HEK293 (cell line): ENCODE results near the gene KATNAL1.

Experiments used
- CTCF ChIA-PET: fragments of 350-600 bp; formaldehyde crosslinking; extraction: SDS; loops from one replicate; lab custom pipeline; 2021; ENCODE audit warnings: antibody characterized with exemption; lab: Yijun Ruan, JAX
- POLR2A ChIA-PET: fragments of 300-600 bp; formaldehyde crosslinking; extraction: SDS; loops from one replicate; lab custom pipeline; 2020; ENCODE audit warnings: antibody characterized with exemption, inconsistent platforms; lab: Yijun Ruan, JAX
- H3K27ac ChIP-seq: fragments of 200-500 bp; sonication (Bioruptor generic); 2 replicates; pipeline ENCODE4 v1.5.1; 2014; ENCODE audit warnings: low read depth, low read length, control low read depth, inconsistent platforms; ENCODE audit errors: extremely low read depth
- H3K36me3 ChIP-seq, 2 experiments: fragments of 200-500 bp in 1 of 2; sonication (Bioruptor generic) in 1 of 2; 1 replicate in 1 of 2; 2 replicates in 1 of 2; pipeline ENCODE4 v1.5.1; 2014 to 2017; ENCODE audit warnings: inconsistent platforms in 2 of 2, low read length in 2 of 2; ENCODE audit not compliant: control insufficient read depth in 2 of 2, insufficient read depth in 1 of 2
- H3K4me1 ChIP-seq: fragments of 200-500 bp; sonication (Bioruptor generic); 2 replicates; pipeline ENCODE4 v1.5.1; 2014; ENCODE audit warnings: mild to moderate bottlenecking, low read length, inconsistent platforms; ENCODE audit not compliant: control insufficient read depth, insufficient read depth
- H3K4me3 ChIP-seq: 2 replicates; pipeline ENCODE4 v1.5.1; 2011; ENCODE audit warnings: low read depth, mild to moderate bottlenecking, control low read depth, low read length, moderate library complexity
- H3K9me3 ChIP-seq: fragments of 200-500 bp; sonication (Bioruptor generic); 2 replicates; pipeline ENCODE4 v1.5.1; 2014; ENCODE audit warnings: low read depth, low read length, inconsistent platforms; ENCODE audit not compliant: control insufficient read depth, insufficient read depth
- HOXA7 ChIP-seq: sonication (generic); formaldehyde crosslinking; IDR thresholded peaks from 2 replicates; pipeline ENCODE4 v1.8.1; 2022; ENCODE audit warnings: missing genetic modification reagents, borderline replicate concordance
- KLF7 ChIP-seq: fragments of 450-650 bp; formaldehyde crosslinking; IDR thresholded peaks from 2 replicates; pipeline ENCODE4 v1.5.1; 2016; ENCODE audit warnings: missing biosample characterization, missing genetic modification characterization, borderline replicate concordance
- KLF8 ChIP-seq: fragments of 450-650 bp; formaldehyde crosslinking; IDR thresholded peaks from 2 replicates; pipeline ENCODE4 v1.5.1; 2016; ENCODE audit warnings: missing biosample characterization, missing genetic modification characterization
- OSR2 ChIP-seq: fragments of 450-650 bp; formaldehyde crosslinking; IDR thresholded peaks from 2 replicates; pipeline ENCODE4 v1.5.1; 2016; ENCODE audit warnings: missing biosample characterization, missing genetic modification characterization
- SP2 ChIP-seq: fragments of 450-650 bp; formaldehyde crosslinking; IDR thresholded peaks from 2 replicates; pipeline ENCODE4 v1.5.1; 2016; ENCODE audit warnings: missing biosample characterization, missing genetic modification characterization
- ZNF239 ChIP-seq: fragments of 450-650 bp; formaldehyde crosslinking; IDR thresholded peaks from 2 replicates; pipeline ENCODE4 v1.5.1; 2016; ENCODE audit warnings: missing biosample characterization, missing genetic modification characterization
- ZNF341 ChIP-seq: fragments of 450-650 bp; formaldehyde crosslinking; IDR thresholded peaks from 2 replicates; pipeline ENCODE4; 2016; ENCODE audit warnings: low read depth, missing biosample characterization, missing genetic modification characterization
- ZNF48 ChIP-seq: fragments of 450-650 bp; formaldehyde crosslinking; IDR thresholded peaks from 2 replicates; pipeline ENCODE4 v1.5.1; 2016; ENCODE audit warnings: missing biosample characterization, missing genetic modification characterization
- ZNF561 ChIP-seq: fragments of 450-650 bp; IDR thresholded peaks from 2 replicates; pipeline ENCODE4 v1.5.1; 2018; ENCODE audit warnings: missing biosample characterization, missing genetic modification characterization, borderline replicate concordance
- ZNF623 ChIP-seq: fragments of 450-650 bp; formaldehyde crosslinking; IDR thresholded peaks from 2 replicates; pipeline ENCODE4 v1.5.1; 2016; ENCODE audit warnings: missing biosample characterization, missing genetic modification characterization
- ZNF658 ChIP-seq: fragments of 450-650 bp; formaldehyde crosslinking; IDR thresholded peaks from 2 replicates; pipeline ENCODE4; 2016; ENCODE audit warnings: missing biosample characterization, missing genetic modification characterization
- ZNF664 ChIP-seq: fragments of 450-650 bp; formaldehyde crosslinking; IDR thresholded peaks from 2 replicates; pipeline ENCODE4 v1.5.1; 2016; ENCODE audit warnings: missing biosample characterization, missing genetic modification characterization
- ZNF791 ChIP-seq: fragments of 450-650 bp; formaldehyde crosslinking; IDR thresholded peaks from 2 replicates; pipeline ENCODE4 v1.5.1; 2016; ENCODE audit warnings: missing biosample characterization, missing genetic modification characterization
- TF ChIP-seq, protein P1 (sequence below): fragments of 450-650 bp; formaldehyde crosslinking; IDR thresholded peaks from 2 replicates; pipeline ENCODE4 v1.5.1; 2016; ENCODE audit warnings: missing biosample characterization, missing genetic modification characterization, low read depth
- TF ChIP-seq, protein P2 (sequence below): fragments of 450-650 bp; formaldehyde crosslinking; IDR thresholded peaks from 2 replicates; pipeline ENCODE4 v1.5.1; 2016; ENCODE audit warnings: missing biosample characterization, missing genetic modification characterization, low read depth
- TF ChIP-seq, protein P3 (sequence below): fragments of 450-650 bp; formaldehyde crosslinking; IDR thresholded peaks from 2 replicates; pipeline ENCODE4 v1.5.1; 2016; ENCODE audit warnings: missing biosample characterization, missing genetic modification characterization
- TF ChIP-seq, protein P4 (sequence below): fragments of 450-650 bp; formaldehyde crosslinking; conservative IDR thresholded peaks from 2 replicates; pipeline ENCODE4 v1.5.1; 2016; ENCODE audit warnings: low read depth, missing biosample characterization, missing genetic modification characterization
- TF ChIP-seq, protein P5 (sequence below): fragments of 450-650 bp; formaldehyde crosslinking; IDR thresholded peaks from 2 replicates; pipeline ENCODE4 v1.5.1; 2016; ENCODE audit warnings: missing biosample characterization, missing genetic modification characterization
- TF ChIP-seq, protein P6 (sequence below): fragments of 450-650 bp; formaldehyde crosslinking; IDR thresholded peaks from 2 replicates; pipeline ENCODE4 v1.5.1; 2016; ENCODE audit warnings: missing biosample characterization, missing genetic modification characterization

KATNAL1 gene

DNA sequence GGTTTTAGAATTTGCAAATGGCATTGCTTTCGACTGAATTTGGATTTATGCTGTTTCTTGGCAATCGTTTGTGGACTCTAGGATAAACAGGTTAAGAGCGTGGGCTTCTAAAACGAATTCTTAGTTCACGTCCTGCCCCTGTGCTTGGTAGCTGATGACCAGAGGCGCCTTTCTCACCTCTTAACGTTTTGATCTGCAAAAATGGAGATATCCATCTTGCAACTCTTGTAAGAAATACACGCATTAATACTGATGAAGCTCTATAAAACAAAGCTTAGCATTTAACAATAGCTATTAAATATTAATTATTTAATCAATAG lies 580 bp upstream of the KATNAL1 start:
- POLR2A ChIA-PET, result interaction anchor here (2.0 kb wide), 2 partner anchors 158 to 176 kb away, joined by 5 to 8 read pairs; partner anchors contain the start of gene HMGB1
- TF ChIP-seq SP2 (tag by site-specific recombination) (no peak), ZNF561 (tag by site-specific recombination) (no peak), ZNF623 (tag by site-specific recombination) (no peak), ZNF791 (tag by site-specific recombination) (no peak), ZNF48 (tag by site-specific recombination) (no peak), ZNF664 (no peak)
- TF ChIP-seq, protein P1, sequence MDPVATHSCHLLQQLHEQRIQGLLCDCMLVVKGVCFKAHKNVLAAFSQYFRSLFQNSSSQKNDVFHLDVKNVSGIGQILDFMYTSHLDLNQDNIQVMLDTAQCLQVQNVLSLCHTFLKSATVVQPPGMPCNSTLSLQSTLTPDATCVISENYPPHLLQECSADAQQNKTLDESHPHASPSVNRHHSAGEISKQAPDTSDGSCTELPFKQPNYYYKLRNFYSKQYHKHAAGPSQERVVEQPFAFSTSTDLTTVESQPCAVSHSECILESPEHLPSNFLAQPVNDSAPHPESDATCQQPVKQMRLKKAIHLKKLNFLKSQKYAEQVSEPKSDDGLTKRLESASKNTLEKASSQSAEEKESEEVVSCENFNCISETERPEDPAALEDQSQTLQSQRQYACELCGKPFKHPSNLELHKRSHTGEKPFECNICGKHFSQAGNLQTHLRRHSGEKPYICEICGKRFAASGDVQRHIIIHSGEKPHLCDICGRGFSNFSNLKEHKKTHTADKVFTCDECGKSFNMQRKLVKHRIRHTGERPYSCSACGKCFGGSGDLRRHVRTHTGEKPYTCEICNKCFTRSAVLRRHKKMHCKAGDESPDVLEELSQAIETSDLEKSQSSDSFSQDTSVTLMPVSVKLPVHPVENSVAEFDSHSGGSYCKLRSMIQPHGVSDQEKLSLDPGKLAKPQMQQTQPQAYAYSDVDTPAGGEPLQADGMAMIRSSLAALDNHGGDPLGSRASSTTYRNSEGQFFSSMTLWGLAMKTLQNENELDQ (tag by site-specific recombination), result no peak
- TF ChIP-seq, protein P2, sequence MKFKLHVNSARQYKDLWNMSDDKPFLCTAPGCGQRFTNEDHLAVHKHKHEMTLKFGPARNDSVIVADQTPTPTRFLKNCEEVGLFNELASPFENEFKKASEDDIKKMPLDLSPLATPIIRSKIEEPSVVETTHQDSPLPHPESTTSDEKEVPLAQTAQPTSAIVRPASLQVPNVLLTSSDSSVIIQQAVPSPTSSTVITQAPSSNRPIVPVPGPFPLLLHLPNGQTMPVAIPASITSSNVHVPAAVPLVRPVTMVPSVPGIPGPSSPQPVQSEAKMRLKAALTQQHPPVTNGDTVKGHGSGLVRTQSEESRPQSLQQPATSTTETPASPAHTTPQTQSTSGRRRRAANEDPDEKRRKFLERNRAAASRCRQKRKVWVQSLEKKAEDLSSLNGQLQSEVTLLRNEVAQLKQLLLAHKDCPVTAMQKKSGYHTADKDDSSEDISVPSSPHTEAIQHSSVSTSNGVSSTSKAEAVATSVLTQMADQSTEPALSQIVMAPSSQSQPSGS, result no peak
- CTCF ChIA-PET, result no interaction called here
- Histone ChIP-seq H3K36me3 (no peaks in the 10 kb centered on the region), H3K9me3 (no peaks in the 10 kb centered on the region), H3K27ac (no peak overlapping the region), H3K4me3 (no peak overlapping the region), H3K4me1 (peaks cover 5% of the 10 kb centered on the region; the same call in 1 of the 2 replicates)

DNA sequence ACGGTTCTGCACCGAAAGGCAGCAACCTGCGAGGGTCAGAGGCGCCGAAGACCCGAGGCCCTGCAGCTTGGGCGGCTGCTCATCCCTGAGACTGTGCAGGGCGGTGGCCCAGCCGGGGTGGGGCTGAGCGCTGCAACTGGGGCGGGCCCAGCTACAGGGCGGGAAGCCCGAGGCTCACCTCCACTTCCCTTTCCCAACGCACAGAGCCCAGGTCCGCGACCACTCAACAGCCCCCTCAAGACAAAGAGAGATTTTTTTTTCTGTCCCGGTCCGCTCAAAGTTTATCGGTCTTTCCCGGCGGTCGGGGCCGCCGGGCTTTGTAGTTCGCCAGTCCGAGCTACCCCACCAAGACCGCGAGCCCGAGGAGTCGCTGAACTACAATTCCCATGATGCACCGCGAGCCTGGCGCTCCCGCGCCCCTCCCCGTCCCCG lies 573 bp downstream of the KATNAL1 start:
- Histone ChIP-seq H3K4me1 (peaks cover 5% of the 10 kb centered on the region; the same call in 1 of the 2 replicates), H3K9me3 (no peaks in the 10 kb centered on the region), H3K4me3 (peak overlapping the region; percentile 97), H3K27ac (peak overlapping the region; percentile 75; the same call in 1 of the 2 replicates), H3K36me3 (no peaks in the 10 kb centered on the region)
- ChIA-PET CTCF (interaction anchor here (0.6 to 1.0 kb wide), 4 partner anchors 29 to 754 kb away, joined by 3 read pairs; no protein-coding TSS in a partner anchor), POLR2A (interaction anchor here (0.6 to 2.0 kb wide), 13 partner anchors 10 to 310 kb away, joined by 3 to 8 read pairs (median 5); partner anchors contain the start of genes HMGB1, UBE2L5 and USPL1)
- TF ChIP-seq, protein P3, sequence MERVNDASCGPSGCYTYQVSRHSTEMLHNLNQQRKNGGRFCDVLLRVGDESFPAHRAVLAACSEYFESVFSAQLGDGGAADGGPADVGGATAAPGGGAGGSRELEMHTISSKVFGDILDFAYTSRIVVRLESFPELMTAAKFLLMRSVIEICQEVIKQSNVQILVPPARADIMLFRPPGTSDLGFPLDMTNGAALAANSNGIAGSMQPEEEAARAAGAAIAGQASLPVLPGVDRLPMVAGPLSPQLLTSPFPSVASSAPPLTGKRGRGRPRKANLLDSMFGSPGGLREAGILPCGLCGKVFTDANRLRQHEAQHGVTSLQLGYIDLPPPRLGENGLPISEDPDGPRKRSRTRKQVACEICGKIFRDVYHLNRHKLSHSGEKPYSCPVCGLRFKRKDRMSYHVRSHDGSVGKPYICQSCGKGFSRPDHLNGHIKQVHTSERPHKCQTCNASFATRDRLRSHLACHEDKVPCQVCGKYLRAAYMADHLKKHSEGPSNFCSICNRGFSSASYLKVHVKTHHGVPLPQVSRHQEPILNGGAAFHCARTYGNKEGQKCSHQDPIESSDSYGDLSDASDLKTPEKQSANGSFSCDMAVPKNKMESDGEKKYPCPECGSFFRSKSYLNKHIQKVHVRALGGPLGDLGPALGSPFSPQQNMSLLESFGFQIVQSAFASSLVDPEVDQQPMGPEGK, result peak; percentile 51
- TF ChIP-seq SP2 (tag by site-specific recombination) (peak; percentile 66), ZNF658 (tag by site-specific recombination) (no peak), HOXA7 (no peak), ZNF239 (no peak), KLF8 (tag by site-specific recombination) (peak; percentile 85), OSR2 (tag by site-specific recombination) (no peak), ZNF341 (no peak; the same call in 1 of the 2 replicates), KLF7 (tag by site-specific recombination) (peak; percentile 71; the same call in 1 of the 2 replicates)
- TF ChIP-seq, protein P4, sequence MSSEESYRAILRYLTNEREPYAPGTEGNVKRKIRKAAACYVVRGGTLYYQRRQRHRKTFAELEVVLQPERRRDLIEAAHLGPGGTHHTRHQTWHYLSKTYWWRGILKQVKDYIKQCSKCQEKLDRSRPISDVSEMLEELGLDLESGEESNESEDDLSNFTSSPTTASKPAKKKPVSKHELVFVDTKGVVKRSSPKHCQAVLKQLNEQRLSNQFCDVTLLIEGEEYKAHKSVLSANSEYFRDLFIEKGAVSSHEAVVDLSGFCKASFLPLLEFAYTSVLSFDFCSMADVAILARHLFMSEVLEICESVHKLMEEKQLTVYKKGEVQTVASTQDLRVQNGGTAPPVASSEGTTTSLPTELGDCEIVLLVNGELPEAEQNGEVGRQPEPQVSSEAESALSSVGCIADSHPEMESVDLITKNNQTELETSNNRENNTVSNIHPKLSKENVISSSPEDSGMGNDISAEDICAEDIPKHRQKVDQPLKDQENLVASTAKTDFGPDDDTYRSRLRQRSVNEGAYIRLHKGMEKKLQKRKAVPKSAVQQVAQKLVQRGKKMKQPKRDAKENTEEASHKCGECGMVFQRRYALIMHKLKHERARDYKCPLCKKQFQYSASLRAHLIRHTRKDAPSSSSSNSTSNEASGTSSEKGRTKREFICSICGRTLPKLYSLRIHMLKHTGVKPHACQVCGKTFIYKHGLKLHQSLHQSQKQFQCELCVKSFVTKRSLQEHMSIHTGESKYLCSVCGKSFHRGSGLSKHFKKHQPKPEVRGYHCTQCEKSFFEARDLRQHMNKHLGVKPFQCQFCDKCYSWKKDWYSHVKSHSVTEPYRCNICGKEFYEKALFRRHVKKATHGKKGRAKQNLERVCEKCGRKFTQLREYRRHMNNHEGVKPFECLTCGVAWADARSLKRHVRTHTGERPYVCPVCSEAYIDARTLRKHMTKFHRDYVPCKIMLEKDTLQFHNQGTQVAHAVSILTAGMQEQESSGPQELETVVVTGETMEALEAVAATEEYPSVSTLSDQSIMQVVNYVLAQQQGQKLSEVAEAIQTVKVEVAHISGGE, result peak; percentile 56; the same call in 1 of the 2 replicates
- TF ChIP-seq, protein P1 (tag by site-specific recombination), result no peak
- TF ChIP-seq, protein P5, sequence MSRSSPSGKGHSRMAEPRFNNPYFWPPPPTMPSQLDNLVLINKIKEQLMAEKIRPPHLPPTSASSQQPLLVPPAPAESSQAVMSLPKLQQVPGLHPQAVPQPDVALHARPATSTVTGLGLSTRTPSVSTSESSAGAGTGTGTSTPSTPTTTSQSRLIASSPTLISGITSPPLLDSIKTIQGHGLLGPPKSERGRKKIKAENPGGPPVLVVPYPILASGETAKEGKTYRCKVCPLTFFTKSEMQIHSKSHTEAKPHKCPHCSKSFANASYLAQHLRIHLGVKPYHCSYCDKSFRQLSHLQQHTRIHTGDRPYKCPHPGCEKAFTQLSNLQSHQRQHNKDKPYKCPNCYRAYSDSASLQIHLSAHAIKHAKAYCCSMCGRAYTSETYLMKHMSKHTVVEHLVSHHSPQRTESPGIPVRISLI, result peak; percentile 93
- TF ChIP-seq, protein P6, sequence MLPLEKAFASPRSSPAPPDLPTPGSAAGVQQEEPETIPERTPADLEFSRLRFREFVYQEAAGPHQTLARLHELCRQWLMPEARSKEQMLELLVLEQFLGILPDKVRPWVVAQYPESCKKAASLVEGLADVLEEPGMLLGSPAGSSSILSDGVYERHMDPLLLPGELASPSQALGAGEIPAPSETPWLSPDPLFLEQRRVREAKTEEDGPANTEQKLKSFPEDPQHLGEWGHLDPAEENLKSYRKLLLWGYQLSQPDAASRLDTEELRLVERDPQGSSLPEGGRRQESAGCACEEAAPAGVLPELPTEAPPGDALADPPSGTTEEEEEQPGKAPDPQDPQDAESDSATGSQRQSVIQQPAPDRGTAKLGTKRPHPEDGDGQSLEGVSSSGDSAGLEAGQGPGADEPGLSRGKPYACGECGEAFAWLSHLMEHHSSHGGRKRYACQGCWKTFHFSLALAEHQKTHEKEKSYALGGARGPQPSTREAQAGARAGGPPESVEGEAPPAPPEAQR (tag by site-specific recombination), result no peak
